GM23338 (cell line): ENCODE data around the gene MAD1L1. TPM values are rescaled to one million over a fixed set of nuclear protein-coding genes. Genes with fewer than 3 reads are reported as not detected.

Experiments used
- ATAC-seq: fragments of 200-7000 bp; cut with Tn5 transposase; 3 replicates; pipeline ENCODE4 v1.9.1; 2020
- DNase-seq: peaks from one replicate; pipeline ENCODE4 v3.0.0-alpha.2; 2015; ENCODE audit warnings: low spot score
- H2AFZ ChIP-seq: fragments of 200-600 bp; sonication (generic); 2 replicates; pipeline ENCODE4 v1.8.0; 2016; ENCODE audit warnings: antibody characterized with exemption, mild to moderate bottlenecking, moderate library complexity
- H3F3A ChIP-seq: fragments of 200-600 bp; sonication (generic); replicated peaks from 2 replicates; pipeline ENCODE4 v1.8.0; 2017; ENCODE audit warnings: antibody characterized with exemption, mixed run types, low read depth
- H3K27ac ChIP-seq: fragments of 200-600 bp; sonication (generic); 2 replicates; pipeline ENCODE4 v1.6.1; 2016; ENCODE audit warnings: low read depth
- H3K27me3 ChIP-seq: fragments of 200-600 bp; sonication (generic); 2 replicates; pipeline ENCODE4 v1.8.0; 2016; ENCODE audit warnings: mild to moderate bottlenecking, mixed run types, moderate library complexity; ENCODE audit not compliant: insufficient read depth
- H3K36me3 ChIP-seq: fragments of 200-600 bp; sonication (generic); 2 replicates; pipeline ENCODE4 v1.8.0; 2016; ENCODE audit warnings: mild to moderate bottlenecking; ENCODE audit not compliant: insufficient read depth
- H3K4me1 ChIP-seq: fragments of 200-600 bp; sonication (generic); 2 replicates; pipeline ENCODE4 v1.8.0; 2016; ENCODE audit warnings: mild to moderate bottlenecking, moderate library complexity; ENCODE audit not compliant: insufficient read depth
- H3K4me2 ChIP-seq: fragments of 200-600 bp; sonication (generic); 2 replicates; pipeline ENCODE4 v1.7.1; 2017; ENCODE audit warnings: mixed run types
- H3K4me3 ChIP-seq: fragments of 200-600 bp; sonication (generic); 2 replicates; pipeline ENCODE4 v1.6.1; 2016; ENCODE audit warnings: mixed run types
- H3K79me2 ChIP-seq: fragments of 200-600 bp; sonication (generic); replicated peaks from 2 replicates; pipeline ENCODE4 v1.8.0; 2017; ENCODE audit warnings: mild to moderate bottlenecking; ENCODE audit not compliant: insufficient read depth
- H3K9me2 ChIP-seq: fragments of 200-600 bp; sonication (generic); 2 replicates; pipeline ENCODE4 v1.8.0; 2017; ENCODE audit not compliant: insufficient read depth
- H4K20me1 ChIP-seq: fragments of 200-600 bp; sonication (generic); replicated peaks from 2 replicates; pipeline ENCODE4 v1.8.0; 2017; ENCODE audit warnings: mild to moderate bottlenecking; ENCODE audit not compliant: insufficient read depth
- H3K27ac Mint-ChIP-seq: 2 replicates; pipeline ENCODE4 v1.8.0; 2020; ENCODE audit warnings: inconsistent platforms, mild to moderate bottlenecking, moderate library complexity, mixed read lengths
- H3K27me3 Mint-ChIP-seq: 3 replicates; pipeline ENCODE4 v1.8.0; 2022; ENCODE audit warnings: low read depth, mild to moderate bottlenecking, moderate library complexity, mixed read lengths, inconsistent platforms; ENCODE audit not compliant: insufficient read depth, poor library complexity
- H3K36me3 Mint-ChIP-seq: 3 replicates; pipeline ENCODE4 v1.8.0; 2021; ENCODE audit warnings: low read depth, mild to moderate bottlenecking, inconsistent platforms, moderate library complexity, mixed read lengths
- H3K4me1 Mint-ChIP-seq: 3 replicates; pipeline ENCODE4 v1.8.0; 2020; ENCODE audit warnings: mild to moderate bottlenecking, inconsistent platforms, mixed read lengths
- H3K4me3 Mint-ChIP-seq: 3 replicates; pipeline ENCODE4 v1.8.0; 2021; ENCODE audit warnings: moderate library complexity, mild to moderate bottlenecking, inconsistent platforms, mixed read lengths
- H3K9me3 Mint-ChIP-seq: 3 replicates; pipeline ENCODE4 v1.8.0; 2020; ENCODE audit warnings: moderate library complexity, mild to moderate bottlenecking, inconsistent platforms, mixed read lengths
- CREB1 ChIP-seq: fragments of 250-450 bp; sonication (Bioruptor Pico); IDR thresholded peaks from 2 replicates; pipeline ENCODE4 v1.5.0; 2020; ENCODE audit warnings: low read depth, mild to moderate bottlenecking, moderate library complexity
- EZH2 ChIP-seq: fragments of 200-600 bp; sonication (generic); IDR thresholded peaks from one replicate; pipeline ENCODE4 v1.8.0; 2017; ENCODE audit warnings: antibody characterized with exemption, mild to moderate bottlenecking, low read depth; ENCODE audit not compliant: unreplicated experiment
- EZH2phosphoT487 ChIP-seq: fragments of 200-600 bp; sonication (generic); IDR thresholded peaks from one replicate; pipeline ENCODE4 v1.8.1; 2018; ENCODE audit warnings: antibody characterized with exemption; ENCODE audit not compliant: unreplicated experiment
- JUNB ChIP-seq: IDR thresholded peaks from one replicate; pipeline ENCODE4 v1.6.1; 2016; ENCODE audit warnings: antibody characterized with exemption; ENCODE audit not compliant: unreplicated experiment
- NANOG ChIP-seq: IDR thresholded peaks from 2 replicates; pipeline ENCODE4 v1.6.1; 2016; ENCODE audit warnings: antibody characterized with exemption, borderline replicate concordance
- POLR2AphosphoS5 ChIP-seq: IDR thresholded peaks from 2 replicates; pipeline ENCODE4 v1.6.1; 2016; ENCODE audit warnings: antibody characterized with exemption, low read depth
- STAT1 ChIP-seq: IDR thresholded peaks from one replicate; pipeline ENCODE4 v1.6.1; 2016; ENCODE audit warnings: antibody characterized with exemption; ENCODE audit not compliant: unreplicated experiment
- ZNF114 ChIP-seq: fragments of 250-450 bp; sonication (Bioruptor Pico); IDR thresholded peaks from 2 replicates; pipeline ENCODE4 v1.5.0; 2020; ENCODE audit warnings: mild to moderate bottlenecking, moderate library complexity
- ZNF331 ChIP-seq: fragments of 250-450 bp; sonication (Bioruptor Pico); IDR thresholded peaks from 2 replicates; pipeline ENCODE4 v1.5.0; 2020; ENCODE audit warnings: low read depth, mild to moderate bottlenecking, moderate library complexity
- polyA plus RNA-seq: library from polyadenylated mRNA; unstranded; fragments of >200 nt; fragmentation: Nextera tagmentation; extraction: Ambion mirVana; gene quantifications from 2 replicates; pipeline ENCODE4 v1.2.1, GENCODE V29; 2016
- total RNA-seq: library from RNA; depleted of rRNA; stranded (reverse); fragments of >200 nt; shearing (Covaris generic); gene quantifications from 2 replicates; pipeline ENCODE4 v1.2.3, GENCODE V29; 2014
- TF ChIP-seq, protein P1 (sequence below): IDR thresholded peaks from 2 replicates; pipeline ENCODE4 v1.6.1; 2016; ENCODE audit warnings: antibody characterized with exemption
- TF ChIP-seq, protein P2 (sequence below): fragments of 250-450 bp; sonication (Bioruptor Pico); IDR thresholded peaks from 2 replicates; pipeline ENCODE4 v1.5.0; 2020; ENCODE audit warnings: mild to moderate bottlenecking, moderate library complexity
- TF ChIP-seq, protein P3 (sequence below): IDR thresholded peaks from one replicate; pipeline ENCODE4 v1.6.1; 2018; ENCODE audit warnings: antibody characterized with exemption; ENCODE audit not compliant: unreplicated experiment

MAD1L1 gene
- total and polyA plus RNA-seq, 2 experiments from 2014 or later, result 40.3 to 59.3 TPM

DNA sequence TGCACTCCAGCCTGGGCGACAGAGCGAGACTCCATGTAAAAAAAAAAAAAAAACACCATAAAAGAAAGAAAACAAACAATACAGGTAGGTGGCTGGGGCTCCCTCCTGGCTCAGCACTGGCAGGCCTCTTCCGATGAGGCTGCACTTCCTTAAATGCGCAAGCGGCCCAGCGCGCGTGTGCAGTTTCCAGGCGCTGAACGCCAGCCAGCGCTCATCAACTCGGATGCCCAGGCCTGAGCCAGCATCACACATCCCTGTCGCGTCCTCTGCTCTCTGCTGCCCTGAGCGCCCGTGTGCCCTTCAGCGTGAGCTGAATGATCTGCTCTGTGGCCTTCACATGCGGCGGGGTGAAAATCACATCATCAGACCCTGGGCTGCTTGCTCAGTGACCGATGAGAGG, 41.1 kb upstream of the MAD1L1 start:
- TF ChIP-seq CREB1 (CRISPR knock-in tag) (no peak), ZNF331 (CRISPR knock-in tag) (no peak), JUNB (no peak), EZH2phosphoT487 (no peak), ZNF114 (no peak)
- ATAC-seq, result no peak
- Histone ChIP-seq H3K9me2 (no peaks in the 10 kb centered on the region), H3F3A (0 out of 2 replicates have a peak, but pooled peaks cover 3% of the 10 kb centered on the region), H3K27ac (no peak overlapping the region), H3K4me1 (peaks cover 14% of the 10 kb centered on the region; the same call in 1 of the 2 replicates), H4K20me1 (no peaks in the 10 kb centered on the region), H3K27me3 (no peaks in the 10 kb centered on the region), H2AFZ (no peak overlapping the region), H3K79me2 (no peaks in the 10 kb centered on the region), H3K36me3 (0 out of 2 replicates have a peak, but pooled peaks cover 2% of the 10 kb centered on the region), H3K4me3 (no peak overlapping the region), H3K4me2 (no peak overlapping the region)
- DNase-seq, result no peak
- Mint-ChIP-seq H3K27me3 (no peaks in the 10 kb centered on the region), H3K9me3 (peaks cover 6% of the 10 kb centered on the region), H3K27ac (no peak overlapping the region), H3K4me3 (no peak overlapping the region), H3K36me3 (peaks cover 25% of the 10 kb centered on the region), H3K4me1 (peaks cover 6% of the 10 kb centered on the region)

GRCh38 chr7:2272031-2272430, 39.3 kb upstream of the MAD1L1 start:
- Mint-ChIP-seq H3K9me3 (peaks cover 7% of the 10 kb centered on the region), H3K27me3 (no peaks in the 10 kb centered on the region), H3K4me1 (peaks cover 6% of the 10 kb centered on the region), H3K4me3 (no peak overlapping the region), H3K27ac (no peak overlapping the region), H3K36me3 (peaks cover 27% of the 10 kb centered on the region)
- Histone ChIP-seq H2AFZ (no peak overlapping the region), H3K9me2 (no peaks in the 10 kb centered on the region), H4K20me1 (no peaks in the 10 kb centered on the region), H3K4me3 (no peak overlapping the region), H3K4me1 (peaks cover 14% of the 10 kb centered on the region; the same call in 1 of the 2 replicates), H3K27me3 (no peaks in the 10 kb centered on the region), H3K79me2 (no peaks in the 10 kb centered on the region), H3F3A (0 out of 2 replicates have a peak, but pooled peaks cover 3% of the 10 kb centered on the region), H3K27ac (no peak overlapping the region), H3K36me3 (0 out of 2 replicates have a peak, but pooled peaks cover 2% of the 10 kb centered on the region), H3K4me2 (no peak overlapping the region)
- DNase-seq (no peak), ATAC-seq (no peak)
- no peak for TF ChIP-seq NANOG
- TF ChIP-seq EZH2, result no peak
- no peak for TF ChIP-seq EZH2phosphoT487
- TF ChIP-seq, protein P1, sequence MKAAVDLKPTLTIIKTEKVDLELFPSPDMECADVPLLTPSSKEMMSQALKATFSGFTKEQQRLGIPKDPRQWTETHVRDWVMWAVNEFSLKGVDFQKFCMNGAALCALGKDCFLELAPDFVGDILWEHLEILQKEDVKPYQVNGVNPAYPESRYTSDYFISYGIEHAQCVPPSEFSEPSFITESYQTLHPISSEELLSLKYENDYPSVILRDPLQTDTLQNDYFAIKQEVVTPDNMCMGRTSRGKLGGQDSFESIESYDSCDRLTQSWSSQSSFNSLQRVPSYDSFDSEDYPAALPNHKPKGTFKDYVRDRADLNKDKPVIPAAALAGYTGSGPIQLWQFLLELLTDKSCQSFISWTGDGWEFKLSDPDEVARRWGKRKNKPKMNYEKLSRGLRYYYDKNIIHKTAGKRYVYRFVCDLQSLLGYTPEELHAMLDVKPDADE, result no peak
- TF ChIP-seq STAT1, result no peak
- no peak for TF ChIP-seq ZNF114
- no peak for TF ChIP-seq JUNB
- TF ChIP-seq, protein P2, sequence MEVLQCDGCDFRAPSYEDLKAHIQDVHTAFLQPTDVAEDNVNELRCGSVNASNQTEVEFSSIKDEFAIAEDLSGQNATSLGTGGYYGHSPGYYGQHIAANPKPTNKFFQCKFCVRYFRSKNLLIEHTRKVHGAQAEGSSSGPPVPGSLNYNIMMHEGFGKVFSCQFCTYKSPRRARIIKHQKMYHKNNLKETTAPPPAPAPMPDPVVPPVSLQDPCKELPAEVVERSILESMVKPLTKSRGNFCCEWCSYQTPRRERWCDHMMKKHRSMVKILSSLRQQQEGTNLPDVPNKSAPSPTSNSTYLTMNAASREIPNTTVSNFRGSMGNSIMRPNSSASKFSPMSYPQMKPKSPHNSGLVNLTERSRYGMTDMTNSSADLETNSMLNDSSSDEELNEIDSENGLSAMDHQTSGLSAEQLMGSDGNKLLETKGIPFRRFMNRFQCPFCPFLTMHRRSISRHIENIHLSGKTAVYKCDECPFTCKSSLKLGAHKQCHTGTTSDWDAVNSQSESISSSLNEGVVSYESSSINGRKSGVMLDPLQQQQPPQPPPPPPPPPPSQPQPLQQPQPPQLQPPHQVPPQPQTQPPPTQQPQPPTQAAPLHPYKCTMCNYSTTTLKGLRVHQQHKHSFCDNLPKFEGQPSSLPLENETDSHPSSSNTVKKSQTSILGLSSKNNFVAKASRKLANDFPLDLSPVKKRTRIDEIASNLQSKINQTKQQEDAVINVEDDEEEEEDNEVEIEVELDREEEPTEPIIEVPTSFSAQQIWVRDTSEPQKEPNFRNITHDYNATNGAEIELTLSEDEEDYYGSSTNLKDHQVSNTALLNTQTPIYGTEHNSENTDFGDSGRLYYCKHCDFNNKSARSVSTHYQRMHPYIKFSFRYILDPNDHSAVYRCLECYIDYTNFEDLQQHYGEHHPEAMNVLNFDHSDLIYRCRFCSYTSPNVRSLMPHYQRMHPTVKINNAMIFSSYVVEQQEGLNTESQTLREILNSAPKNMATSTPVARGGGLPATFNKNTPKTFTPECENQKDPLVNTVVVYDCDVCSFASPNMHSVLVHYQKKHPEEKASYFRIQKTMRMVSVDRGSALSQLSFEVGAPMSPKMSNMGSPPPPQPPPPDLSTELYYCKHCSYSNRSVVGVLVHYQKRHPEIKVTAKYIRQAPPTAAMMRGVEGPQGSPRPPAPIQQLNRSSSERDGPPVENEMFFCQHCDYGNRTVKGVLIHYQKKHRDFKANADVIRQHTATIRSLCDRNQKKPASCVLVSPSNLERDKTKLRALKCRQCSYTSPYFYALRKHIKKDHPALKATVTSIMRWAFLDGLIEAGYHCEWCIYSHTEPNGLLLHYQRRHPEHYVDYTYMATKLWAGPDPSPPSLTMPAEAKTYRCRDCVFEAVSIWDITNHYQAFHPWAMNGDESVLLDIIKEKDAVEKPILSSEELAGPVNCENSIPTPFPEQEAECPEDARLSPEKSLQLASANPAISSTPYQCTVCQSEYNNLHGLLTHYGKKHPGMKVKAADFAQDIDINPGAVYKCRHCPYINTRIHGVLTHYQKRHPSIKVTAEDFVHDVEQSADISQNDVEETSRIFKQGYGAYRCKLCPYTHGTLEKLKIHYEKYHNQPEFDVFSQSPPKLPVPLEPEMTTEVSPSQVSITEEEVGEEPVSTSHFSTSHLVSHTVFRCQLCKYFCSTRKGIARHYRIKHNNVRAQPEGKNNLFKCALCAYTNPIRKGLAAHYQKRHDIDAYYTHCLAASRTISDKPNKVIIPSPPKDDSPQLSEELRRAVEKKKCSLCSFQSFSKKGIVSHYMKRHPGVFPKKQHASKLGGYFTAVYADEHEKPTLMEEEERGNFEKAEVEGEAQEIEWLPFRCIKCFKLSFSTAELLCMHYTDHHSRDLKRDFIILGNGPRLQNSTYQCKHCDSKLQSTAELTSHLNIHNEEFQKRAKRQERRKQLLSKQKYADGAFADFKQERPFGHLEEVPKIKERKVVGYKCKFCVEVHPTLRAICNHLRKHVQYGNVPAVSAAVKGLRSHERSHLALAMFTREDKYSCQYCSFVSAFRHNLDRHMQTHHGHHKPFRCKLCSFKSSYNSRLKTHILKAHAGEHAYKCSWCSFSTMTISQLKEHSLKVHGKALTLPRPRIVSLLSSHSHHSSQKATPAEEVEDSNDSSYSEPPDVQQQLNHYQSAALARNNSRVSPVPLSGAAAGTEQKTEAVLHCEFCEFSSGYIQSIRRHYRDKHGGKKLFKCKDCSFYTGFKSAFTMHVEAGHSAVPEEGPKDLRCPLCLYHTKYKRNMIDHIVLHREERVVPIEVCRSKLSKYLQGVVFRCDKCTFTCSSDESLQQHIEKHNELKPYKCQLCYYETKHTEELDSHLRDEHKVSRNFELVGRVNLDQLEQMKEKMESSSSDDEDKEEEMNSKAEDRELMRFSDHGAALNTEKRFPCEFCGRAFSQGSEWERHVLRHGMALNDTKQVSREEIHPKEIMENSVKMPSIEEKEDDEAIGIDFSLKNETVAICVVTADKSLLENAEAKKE, result no peak
- TF ChIP-seq ZNF331 (CRISPR knock-in tag), result no peak
- TF ChIP-seq, protein P3, sequence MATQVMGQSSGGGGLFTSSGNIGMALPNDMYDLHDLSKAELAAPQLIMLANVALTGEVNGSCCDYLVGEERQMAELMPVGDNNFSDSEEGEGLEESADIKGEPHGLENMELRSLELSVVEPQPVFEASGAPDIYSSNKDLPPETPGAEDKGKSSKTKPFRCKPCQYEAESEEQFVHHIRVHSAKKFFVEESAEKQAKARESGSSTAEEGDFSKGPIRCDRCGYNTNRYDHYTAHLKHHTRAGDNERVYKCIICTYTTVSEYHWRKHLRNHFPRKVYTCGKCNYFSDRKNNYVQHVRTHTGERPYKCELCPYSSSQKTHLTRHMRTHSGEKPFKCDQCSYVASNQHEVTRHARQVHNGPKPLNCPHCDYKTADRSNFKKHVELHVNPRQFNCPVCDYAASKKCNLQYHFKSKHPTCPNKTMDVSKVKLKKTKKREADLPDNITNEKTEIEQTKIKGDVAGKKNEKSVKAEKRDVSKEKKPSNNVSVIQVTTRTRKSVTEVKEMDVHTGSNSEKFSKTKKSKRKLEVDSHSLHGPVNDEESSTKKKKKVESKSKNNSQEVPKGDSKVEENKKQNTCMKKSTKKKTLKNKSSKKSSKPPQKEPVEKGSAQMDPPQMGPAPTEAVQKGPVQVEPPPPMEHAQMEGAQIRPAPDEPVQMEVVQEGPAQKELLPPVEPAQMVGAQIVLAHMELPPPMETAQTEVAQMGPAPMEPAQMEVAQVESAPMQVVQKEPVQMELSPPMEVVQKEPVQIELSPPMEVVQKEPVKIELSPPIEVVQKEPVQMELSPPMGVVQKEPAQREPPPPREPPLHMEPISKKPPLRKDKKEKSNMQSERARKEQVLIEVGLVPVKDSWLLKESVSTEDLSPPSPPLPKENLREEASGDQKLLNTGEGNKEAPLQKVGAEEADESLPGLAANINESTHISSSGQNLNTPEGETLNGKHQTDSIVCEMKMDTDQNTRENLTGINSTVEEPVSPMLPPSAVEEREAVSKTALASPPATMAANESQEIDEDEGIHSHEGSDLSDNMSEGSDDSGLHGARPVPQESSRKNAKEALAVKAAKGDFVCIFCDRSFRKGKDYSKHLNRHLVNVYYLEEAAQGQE, result no peak
- no peak for TF ChIP-seq POLR2AphosphoS5
